A549 (cell line): ENCODE measurements around the gene CXCR4. TPM values are rescaled to one million over a fixed set of nuclear protein-coding genes. Genes with fewer than 3 reads are reported as not detected.

ENCODE experiments used
- ATAC-seq, 2 experiments: fragments of 200-7000 bp in 1 of 2; fragments of >200 bp in 1 of 2; cut with Nextera tagmentation in 1 of 2; cut with Tn5 transposase in 1 of 2; 3 replicates each; pipeline versions ENCODE4 v1.8.0 to v1.9.1; 2018 to 2020; ENCODE audit warnings: mild to moderate bottlenecking in 1 of 2, moderate library complexity in 1 of 2
- CTCF ChIA-PET: fragments of 300-600 bp; sonication (Branson Sonifier 250); formaldehyde crosslinking; extraction: SDS; loops from one replicate; lab custom pipeline; 2021; ENCODE audit warnings: antibody characterized with exemption, inconsistent platforms; lab: Yijun Ruan, JAX
- POLR2A ChIA-PET: fragments of 350-600 bp; formaldehyde crosslinking; extraction: SDS; loops from one replicate; lab custom pipeline; 2021; ENCODE audit warnings: antibody characterized with exemption, inconsistent platforms; lab: Yijun Ruan, JAX
- DNase-seq, 2 experiments: peaks; one replicate each; pipeline versions ENCODE4 v3.0.0 to v3.0.0-alpha.2; 2011 to 2016; ENCODE audit warnings: low read depth in 1 of 2, low spot score in 1 of 2
- FAIRE-seq: peaks from 2 replicates; lab custom pipeline; 2011; peaks lifted over from hg19 to GRCh38; lab: Jason Lieb, UNC
- H3K27ac ChIP-seq, 2 experiments: fragments of >200 bp; sonication (Bioruptor Twin); formaldehyde crosslinking; 3 replicates each; pipeline ENCODE4 v1.5.1; 2016 to 2017
- H3K4me1 ChIP-seq: fragments of >200 bp; sonication (Bioruptor Twin); formaldehyde crosslinking; 3 replicates; pipeline ENCODE4 v1.6.1; 2016
- H3K4me2 ChIP-seq: fragments of >200 bp; sonication (Bioruptor Twin); formaldehyde crosslinking; 3 replicates; pipeline ENCODE4 v1.6.1; 2016
- H3K4me3 ChIP-seq: fragments of >200 bp; sonication (Bioruptor Twin); formaldehyde crosslinking; 3 replicates; pipeline ENCODE4 v1.5.1; 2016
- H3K9me3 ChIP-seq: fragments of >200 bp; sonication (Bioruptor Twin); formaldehyde crosslinking; 3 replicates; pipeline ENCODE4 v1.6.1; 2016
- BHLHE40 ChIP-seq: IDR thresholded peaks from 2 replicates; pipeline ENCODE4 v1.6.1; 2012; ENCODE audit warnings: low read depth, low read length, inconsistent platforms
- CHD2 ChIP-seq: fragments of 150-350 bp; IDR thresholded peaks from 2 replicates; pipeline ENCODE4 v1.6.1; 2014; ENCODE audit warnings: low read length; ENCODE audit not compliant: partially characterized antibody
- CTCF ChIP-seq: fragments of >200 bp; sonication (Bioruptor Twin); formaldehyde crosslinking; IDR thresholded peaks from 3 replicates; pipeline ENCODE4 v1.5.1; 2016
- EHF ChIP-seq: fragments of 250-450 bp; sonication (Bioruptor Pico); IDR thresholded peaks from 2 replicates; pipeline ENCODE4 v1.5.0; 2020; ENCODE audit warnings: mild to moderate bottlenecking
- EP300 ChIP-seq, 2 experiments: fragments of >200 bp; sonication (Bioruptor Twin); formaldehyde crosslinking; IDR thresholded peaks; 2 replicates in 1 of 2; 3 replicates in 1 of 2; pipeline ENCODE4 v1.6.1; 2016 to 2017
- FOXS1 ChIP-seq: fragments of 250-450 bp; sonication (Bioruptor Pico); IDR thresholded peaks from 2 replicates; pipeline ENCODE4 v1.5.0; 2020; ENCODE audit warnings: mild to moderate bottlenecking, moderate library complexity
- HMGXB4 ChIP-seq: fragments of 250-450 bp; sonication (Bioruptor Pico); IDR thresholded peaks from 2 replicates; pipeline ENCODE4 v1.5.0; 2021; ENCODE audit warnings: mild to moderate bottlenecking, moderate library complexity, borderline replicate concordance
- HOXA7 ChIP-seq: fragments of 250-450 bp; sonication (Bioruptor Pico); IDR thresholded peaks from 2 replicates; pipeline ENCODE4 v1.5.0; 2020; ENCODE audit warnings: mild to moderate bottlenecking, moderate library complexity
- HOXB5 ChIP-seq: fragments of 250-450 bp; sonication (Bioruptor Pico); IDR thresholded peaks from 2 replicates; pipeline ENCODE4 v1.5.0; 2020; ENCODE audit warnings: mild to moderate bottlenecking, moderate library complexity
- KDM1A ChIP-seq: fragments of 200-600 bp; sonication (generic); IDR thresholded peaks from 2 replicates; pipeline ENCODE4 v1.6.1; 2016; ENCODE audit warnings: low read depth, mild to moderate bottlenecking
- MAZ ChIP-seq: fragments of 150-350 bp; IDR thresholded peaks from 2 replicates; pipeline ENCODE4 v1.6.1; 2014; ENCODE audit warnings: antibody characterized with exemption, low read depth, low read length, borderline replicate concordance
- PBX3 ChIP-seq: IDR thresholded peaks from 2 replicates; pipeline ENCODE4 v1.6.1; 2012
- PHF8 ChIP-seq: fragments of 200-600 bp; sonication (generic); IDR thresholded peaks from 2 replicates; pipeline ENCODE4 v1.6.1; 2016; ENCODE audit warnings: low read depth, mild to moderate bottlenecking, antibody characterized with exemption, moderate library complexity, borderline replicate concordance
- POLR2A ChIP-seq: IDR thresholded peaks from 2 replicates; pipeline ENCODE4 v1.6.1; 2012; ENCODE audit warnings: mild to moderate bottlenecking, low read length
- POLR2AphosphoS2 ChIP-seq: conservative IDR thresholded peaks from 2 replicates; pipeline ENCODE4 v1.6.1; 2012; ENCODE audit warnings: low read length, improper control_type of control experiment, inconsistent platforms
- RARB ChIP-seq: fragments of 250-450 bp; sonication (Bioruptor Pico); IDR thresholded peaks from 2 replicates; pipeline ENCODE4 v1.8.0; 2021; ENCODE audit warnings: mild to moderate bottlenecking, moderate library complexity
- RNF2 ChIP-seq: fragments of 200-600 bp; sonication (generic); IDR thresholded peaks from 2 replicates; pipeline ENCODE4 v1.6.1; 2016; ENCODE audit warnings: low read depth, mild to moderate bottlenecking, antibody characterized with exemption, moderate library complexity, borderline replicate concordance
- SMC3 ChIP-seq: fragments of >200 bp; sonication (Bioruptor Twin); formaldehyde crosslinking; IDR thresholded peaks from 3 replicates; pipeline ENCODE4 v1.6.1; 2018; ENCODE audit warnings: inconsistent platforms
- USF2 ChIP-seq: fragments of 450-650 bp; IDR thresholded peaks from 2 replicates; pipeline ENCODE4 v1.6.1; 2014; ENCODE audit warnings: antibody characterized with exemption
- ZNF302 ChIP-seq: fragments of 250-450 bp; sonication (Bioruptor Pico); IDR thresholded peaks from 2 replicates; pipeline ENCODE4 v1.9.0; 2021; ENCODE audit warnings: inconsistent platforms, mild to moderate bottlenecking, moderate library complexity
- WGBS: methylation state at CpG from one replicate; pipeline ENCODE4 v1.1.6; 2017; ENCODE audit errors: missing lambda C conversion rate; 5-methylcytosine and 5-hydroxymethylcytosine counted together
- polyA plus RNA-seq, 4 experiments: library from polyadenylated mRNA; depleted of rRNA in 3 of 4; stranded (reverse); fragments of >200 nt; fragmentation: RNase III in 1 of 4; extraction: RNeasy Plus Mini Kit Qiagen cat#74134 plus additional on column Dnase treatment in 1 of 4; gene quantifications; 2 replicates in 3 of 4; 3 replicates in 1 of 4; pipeline ENCODE4 v1.2.3, GENCODE V29; 2011 to 2017

CXCR4 gene
- polyA plus RNA-seq, 2 of the 4 experiments (the other 2 are of a cell fraction) = 0.09 to 0.16 TPM

GRCh38 chr2:136126021-136126420 lies 8.1 kb upstream of the CXCR4 start:
- TF ChIP-seq POLR2A = no peak
- no peak for TF ChIP-seq RARB
- no peak for TF ChIP-seq MAZ
- TF ChIP-seq RNF2 = no peak
- Histone ChIP-seq H3K9me3 (no peaks in the 10 kb centered on the region), H3K4me1 (no peaks in the 10 kb centered on the region), H3K27ac (no peak overlapping the region), H3K4me2 (no peak overlapping the region), H3K4me3 (no peak overlapping the region)
- POLR2A ChIA-PET = no interaction called here
- FAIRE-seq = no peak
- CTCF ChIA-PET = no interaction called here
- ATAC-seq = no peak
- 31% methylated on average over 12 of the region's 12 CpGs for WGBS
- no peak for DNase-seq

- H3K4me1 ChIP-seq = no peaks in the 10 kb centered on the region
- DNase-seq (no peak), FAIRE-seq (no peak), ATAC-seq (no peak)
- no peaks in the 10 kb centered on the region for H3K9me3 ChIP-seq
- no peak overlapping the region for H3K4me3 ChIP-seq
- WGBS = 27% methylated on average over 6 of the region's 6 CpGs
- H3K27ac ChIP-seq = no peak overlapping the region
- H3K4me2 ChIP-seq = no peak overlapping the region
- TF ChIP-seq USF2 (no peak), POLR2AphosphoS2 (no peak), CTCF (no peak), HOXB5 (CRISPR knock-in tag) (no peak), BHLHE40 (no peak)
- POLR2A ChIA-PET = no interaction called here
- CTCF ChIA-PET = interaction anchor here (0.6 to 1.4 kb wide), 2 partner anchors 53 to 211 kb away, joined by 3 to 4 read pairs; no protein-coding TSS in a partner anchor
Observed at GRCh38 chr2:136125236-136125635, 7.3 kb upstream of the CXCR4 start.

GRCh38 chr2:136124805-136125204 lies 6.9 kb upstream of the CXCR4 start:
- H3K4me3 ChIP-seq = no peak overlapping the region
- POLR2A ChIA-PET = no interaction called here
- H3K4me2 ChIP-seq = no peak overlapping the region
- TF ChIP-seq CTCF (no peak), EP300 (IDR thresholded peaks at IDR 0.05) (no peak), CHD2 (no peak), FOXS1 (CRISPR knock-in tag) (no peak), ZNF302 (CRISPR knock-in tag) (no peak), HMGXB4 (CRISPR knock-in tag) (no peak), PHF8 (no peak), KDM1A (no peak), EHF (no peak), PBX3 (no peak), HOXA7 (CRISPR knock-in tag) (no peak), SMC3 (no peak)
- TF ChIP-seq, all 56 proteins: peak for 0
- DNase-seq (no peak), FAIRE-seq (no peak), ATAC-seq (no peak)
- CTCF ChIA-PET = interaction anchor here (1.4 kb wide), 1 partner anchor 211 kb away, joined by 4 read pairs; no protein-coding TSS in a partner anchor
- no peaks in the 10 kb centered on the region for H3K9me3 ChIP-seq
- 8% methylated on average over 2 of the region's 2 CpGs for WGBS
- H3K4me1 ChIP-seq = no peaks in the 10 kb centered on the region
- H3K27ac ChIP-seq = no peak overlapping the region
